GM23338 (cell line): ENCODE measurements around the gene DDX23.

ENCODE experiments used
- CREB1 ChIP-seq: fragments of 250-450 bp; sonication (Bioruptor Pico); IDR thresholded peaks from 2 replicates; pipeline ENCODE4 v1.5.0; 2020; ENCODE audit warnings: low read depth, mild to moderate bottlenecking, moderate library complexity
- EZH2 ChIP-seq: fragments of 200-600 bp; sonication (generic); IDR thresholded peaks from one replicate; pipeline ENCODE4 v1.8.0; 2017; ENCODE audit warnings: antibody characterized with exemption, mild to moderate bottlenecking, low read depth; ENCODE audit not compliant: unreplicated experiment
- EZH2phosphoT487 ChIP-seq: fragments of 200-600 bp; sonication (generic); IDR thresholded peaks from one replicate; pipeline ENCODE4 v1.8.1; 2018; ENCODE audit warnings: antibody characterized with exemption; ENCODE audit not compliant: unreplicated experiment
- JUNB ChIP-seq: IDR thresholded peaks from one replicate; pipeline ENCODE4 v1.6.1; 2016; ENCODE audit warnings: antibody characterized with exemption; ENCODE audit not compliant: unreplicated experiment
- NANOG ChIP-seq: IDR thresholded peaks from 2 replicates; pipeline ENCODE4 v1.6.1; 2016; ENCODE audit warnings: antibody characterized with exemption, borderline replicate concordance
- POLR2AphosphoS5 ChIP-seq: IDR thresholded peaks from 2 replicates; pipeline ENCODE4 v1.6.1; 2016; ENCODE audit warnings: antibody characterized with exemption, low read depth
- STAT1 ChIP-seq: IDR thresholded peaks from one replicate; pipeline ENCODE4 v1.6.1; 2016; ENCODE audit warnings: antibody characterized with exemption; ENCODE audit not compliant: unreplicated experiment
- ZNF331 ChIP-seq: fragments of 250-450 bp; sonication (Bioruptor Pico); IDR thresholded peaks from 2 replicates; pipeline ENCODE4 v1.5.0; 2020; ENCODE audit warnings: low read depth, mild to moderate bottlenecking, moderate library complexity
- TF ChIP-seq, protein P1 (sequence below), 2 experiments: fragments of 200-600 bp in 1 of 2; sonication (generic) in 1 of 2; conservative IDR thresholded peaks; 2 replicates each; pipeline versions ENCODE4 v1.5.1 to v1.6.1; 2016 to 2017; ENCODE audit warnings: antibody characterized with exemption in 2 of 2, low read depth in 2 of 2, mild to moderate bottlenecking in 2 of 2, moderate library complexity in 1 of 2
- TF ChIP-seq, protein P2 (sequence below): fragments of 250-450 bp; sonication (Bioruptor Pico); IDR thresholded peaks from 2 replicates; pipeline ENCODE4 v1.5.0; 2020; ENCODE audit warnings: mild to moderate bottlenecking, moderate library complexity
- TF ChIP-seq, protein P3 (sequence below): IDR thresholded peaks from one replicate; pipeline ENCODE4 v1.6.1; 2018; ENCODE audit warnings: antibody characterized with exemption; ENCODE audit not compliant: unreplicated experiment

DNA sequence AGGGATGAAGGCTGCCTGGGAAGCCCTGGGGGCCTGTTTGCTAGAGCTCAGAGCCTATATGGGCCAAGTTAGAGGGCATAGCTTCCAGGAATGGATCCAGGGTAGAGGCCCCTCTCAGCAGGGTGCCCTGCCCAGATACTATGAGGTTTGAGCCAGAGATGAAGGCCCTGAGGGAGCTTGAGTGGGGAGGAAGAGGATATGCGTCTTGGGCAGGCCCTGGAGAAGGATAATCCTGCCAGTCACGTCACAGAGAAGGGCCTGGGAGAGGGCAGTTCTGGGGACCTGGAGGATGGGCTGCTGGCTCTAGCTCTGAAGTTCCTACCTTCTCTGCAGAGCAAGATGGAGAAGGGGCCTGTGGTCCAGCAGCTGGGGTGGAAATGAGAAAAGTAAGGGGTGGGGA lies 39.6 kb downstream of the DDX23 start:
- TF ChIP-seq, protein P1, sequence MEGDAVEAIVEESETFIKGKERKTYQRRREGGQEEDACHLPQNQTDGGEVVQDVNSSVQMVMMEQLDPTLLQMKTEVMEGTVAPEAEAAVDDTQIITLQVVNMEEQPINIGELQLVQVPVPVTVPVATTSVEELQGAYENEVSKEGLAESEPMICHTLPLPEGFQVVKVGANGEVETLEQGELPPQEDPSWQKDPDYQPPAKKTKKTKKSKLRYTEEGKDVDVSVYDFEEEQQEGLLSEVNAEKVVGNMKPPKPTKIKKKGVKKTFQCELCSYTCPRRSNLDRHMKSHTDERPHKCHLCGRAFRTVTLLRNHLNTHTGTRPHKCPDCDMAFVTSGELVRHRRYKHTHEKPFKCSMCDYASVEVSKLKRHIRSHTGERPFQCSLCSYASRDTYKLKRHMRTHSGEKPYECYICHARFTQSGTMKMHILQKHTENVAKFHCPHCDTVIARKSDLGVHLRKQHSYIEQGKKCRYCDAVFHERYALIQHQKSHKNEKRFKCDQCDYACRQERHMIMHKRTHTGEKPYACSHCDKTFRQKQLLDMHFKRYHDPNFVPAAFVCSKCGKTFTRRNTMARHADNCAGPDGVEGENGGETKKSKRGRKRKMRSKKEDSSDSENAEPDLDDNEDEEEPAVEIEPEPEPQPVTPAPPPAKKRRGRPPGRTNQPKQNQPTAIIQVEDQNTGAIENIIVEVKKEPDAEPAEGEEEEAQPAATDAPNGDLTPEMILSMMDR (conservative IDR thresholded peaks at IDR 0.05; ENCODE audit: low read depth in 2 of 2): no peak
- TF ChIP-seq POLR2AphosphoS5: no peak
- TF ChIP-seq EZH2: no peak
- TF ChIP-seq NANOG: no peak
- no peak for TF ChIP-seq JUNB
- no peak for TF ChIP-seq CREB1 (CRISPR knock-in tag)
- TF ChIP-seq, protein P2, sequence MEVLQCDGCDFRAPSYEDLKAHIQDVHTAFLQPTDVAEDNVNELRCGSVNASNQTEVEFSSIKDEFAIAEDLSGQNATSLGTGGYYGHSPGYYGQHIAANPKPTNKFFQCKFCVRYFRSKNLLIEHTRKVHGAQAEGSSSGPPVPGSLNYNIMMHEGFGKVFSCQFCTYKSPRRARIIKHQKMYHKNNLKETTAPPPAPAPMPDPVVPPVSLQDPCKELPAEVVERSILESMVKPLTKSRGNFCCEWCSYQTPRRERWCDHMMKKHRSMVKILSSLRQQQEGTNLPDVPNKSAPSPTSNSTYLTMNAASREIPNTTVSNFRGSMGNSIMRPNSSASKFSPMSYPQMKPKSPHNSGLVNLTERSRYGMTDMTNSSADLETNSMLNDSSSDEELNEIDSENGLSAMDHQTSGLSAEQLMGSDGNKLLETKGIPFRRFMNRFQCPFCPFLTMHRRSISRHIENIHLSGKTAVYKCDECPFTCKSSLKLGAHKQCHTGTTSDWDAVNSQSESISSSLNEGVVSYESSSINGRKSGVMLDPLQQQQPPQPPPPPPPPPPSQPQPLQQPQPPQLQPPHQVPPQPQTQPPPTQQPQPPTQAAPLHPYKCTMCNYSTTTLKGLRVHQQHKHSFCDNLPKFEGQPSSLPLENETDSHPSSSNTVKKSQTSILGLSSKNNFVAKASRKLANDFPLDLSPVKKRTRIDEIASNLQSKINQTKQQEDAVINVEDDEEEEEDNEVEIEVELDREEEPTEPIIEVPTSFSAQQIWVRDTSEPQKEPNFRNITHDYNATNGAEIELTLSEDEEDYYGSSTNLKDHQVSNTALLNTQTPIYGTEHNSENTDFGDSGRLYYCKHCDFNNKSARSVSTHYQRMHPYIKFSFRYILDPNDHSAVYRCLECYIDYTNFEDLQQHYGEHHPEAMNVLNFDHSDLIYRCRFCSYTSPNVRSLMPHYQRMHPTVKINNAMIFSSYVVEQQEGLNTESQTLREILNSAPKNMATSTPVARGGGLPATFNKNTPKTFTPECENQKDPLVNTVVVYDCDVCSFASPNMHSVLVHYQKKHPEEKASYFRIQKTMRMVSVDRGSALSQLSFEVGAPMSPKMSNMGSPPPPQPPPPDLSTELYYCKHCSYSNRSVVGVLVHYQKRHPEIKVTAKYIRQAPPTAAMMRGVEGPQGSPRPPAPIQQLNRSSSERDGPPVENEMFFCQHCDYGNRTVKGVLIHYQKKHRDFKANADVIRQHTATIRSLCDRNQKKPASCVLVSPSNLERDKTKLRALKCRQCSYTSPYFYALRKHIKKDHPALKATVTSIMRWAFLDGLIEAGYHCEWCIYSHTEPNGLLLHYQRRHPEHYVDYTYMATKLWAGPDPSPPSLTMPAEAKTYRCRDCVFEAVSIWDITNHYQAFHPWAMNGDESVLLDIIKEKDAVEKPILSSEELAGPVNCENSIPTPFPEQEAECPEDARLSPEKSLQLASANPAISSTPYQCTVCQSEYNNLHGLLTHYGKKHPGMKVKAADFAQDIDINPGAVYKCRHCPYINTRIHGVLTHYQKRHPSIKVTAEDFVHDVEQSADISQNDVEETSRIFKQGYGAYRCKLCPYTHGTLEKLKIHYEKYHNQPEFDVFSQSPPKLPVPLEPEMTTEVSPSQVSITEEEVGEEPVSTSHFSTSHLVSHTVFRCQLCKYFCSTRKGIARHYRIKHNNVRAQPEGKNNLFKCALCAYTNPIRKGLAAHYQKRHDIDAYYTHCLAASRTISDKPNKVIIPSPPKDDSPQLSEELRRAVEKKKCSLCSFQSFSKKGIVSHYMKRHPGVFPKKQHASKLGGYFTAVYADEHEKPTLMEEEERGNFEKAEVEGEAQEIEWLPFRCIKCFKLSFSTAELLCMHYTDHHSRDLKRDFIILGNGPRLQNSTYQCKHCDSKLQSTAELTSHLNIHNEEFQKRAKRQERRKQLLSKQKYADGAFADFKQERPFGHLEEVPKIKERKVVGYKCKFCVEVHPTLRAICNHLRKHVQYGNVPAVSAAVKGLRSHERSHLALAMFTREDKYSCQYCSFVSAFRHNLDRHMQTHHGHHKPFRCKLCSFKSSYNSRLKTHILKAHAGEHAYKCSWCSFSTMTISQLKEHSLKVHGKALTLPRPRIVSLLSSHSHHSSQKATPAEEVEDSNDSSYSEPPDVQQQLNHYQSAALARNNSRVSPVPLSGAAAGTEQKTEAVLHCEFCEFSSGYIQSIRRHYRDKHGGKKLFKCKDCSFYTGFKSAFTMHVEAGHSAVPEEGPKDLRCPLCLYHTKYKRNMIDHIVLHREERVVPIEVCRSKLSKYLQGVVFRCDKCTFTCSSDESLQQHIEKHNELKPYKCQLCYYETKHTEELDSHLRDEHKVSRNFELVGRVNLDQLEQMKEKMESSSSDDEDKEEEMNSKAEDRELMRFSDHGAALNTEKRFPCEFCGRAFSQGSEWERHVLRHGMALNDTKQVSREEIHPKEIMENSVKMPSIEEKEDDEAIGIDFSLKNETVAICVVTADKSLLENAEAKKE (CRISPR knock-in tag): no peak
- TF ChIP-seq, protein P3, sequence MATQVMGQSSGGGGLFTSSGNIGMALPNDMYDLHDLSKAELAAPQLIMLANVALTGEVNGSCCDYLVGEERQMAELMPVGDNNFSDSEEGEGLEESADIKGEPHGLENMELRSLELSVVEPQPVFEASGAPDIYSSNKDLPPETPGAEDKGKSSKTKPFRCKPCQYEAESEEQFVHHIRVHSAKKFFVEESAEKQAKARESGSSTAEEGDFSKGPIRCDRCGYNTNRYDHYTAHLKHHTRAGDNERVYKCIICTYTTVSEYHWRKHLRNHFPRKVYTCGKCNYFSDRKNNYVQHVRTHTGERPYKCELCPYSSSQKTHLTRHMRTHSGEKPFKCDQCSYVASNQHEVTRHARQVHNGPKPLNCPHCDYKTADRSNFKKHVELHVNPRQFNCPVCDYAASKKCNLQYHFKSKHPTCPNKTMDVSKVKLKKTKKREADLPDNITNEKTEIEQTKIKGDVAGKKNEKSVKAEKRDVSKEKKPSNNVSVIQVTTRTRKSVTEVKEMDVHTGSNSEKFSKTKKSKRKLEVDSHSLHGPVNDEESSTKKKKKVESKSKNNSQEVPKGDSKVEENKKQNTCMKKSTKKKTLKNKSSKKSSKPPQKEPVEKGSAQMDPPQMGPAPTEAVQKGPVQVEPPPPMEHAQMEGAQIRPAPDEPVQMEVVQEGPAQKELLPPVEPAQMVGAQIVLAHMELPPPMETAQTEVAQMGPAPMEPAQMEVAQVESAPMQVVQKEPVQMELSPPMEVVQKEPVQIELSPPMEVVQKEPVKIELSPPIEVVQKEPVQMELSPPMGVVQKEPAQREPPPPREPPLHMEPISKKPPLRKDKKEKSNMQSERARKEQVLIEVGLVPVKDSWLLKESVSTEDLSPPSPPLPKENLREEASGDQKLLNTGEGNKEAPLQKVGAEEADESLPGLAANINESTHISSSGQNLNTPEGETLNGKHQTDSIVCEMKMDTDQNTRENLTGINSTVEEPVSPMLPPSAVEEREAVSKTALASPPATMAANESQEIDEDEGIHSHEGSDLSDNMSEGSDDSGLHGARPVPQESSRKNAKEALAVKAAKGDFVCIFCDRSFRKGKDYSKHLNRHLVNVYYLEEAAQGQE: no peak
- TF ChIP-seq EZH2phosphoT487: no peak
- no peak for TF ChIP-seq ZNF331 (CRISPR knock-in tag)
- TF ChIP-seq STAT1: no peak
